Stomach smooth muscle (tissue), 2 donors: ENCODE results near the gene IGFBP2.

ENCODE experiments used
- H3K27ac ChIP-seq: one replicate; pipeline ENCODE4 v1.7.0; 2013; ENCODE audit warnings: mild to moderate bottlenecking, low read length, inconsistent platforms
- H3K27me3 ChIP-seq, 2 donors: one replicate each; pipeline ENCODE4 v1.7.0; 2013; ENCODE audit warnings: low read length in 2 of 2; ENCODE audit not compliant: insufficient read depth in 2 of 2, control insufficient read depth in 1 of 2
- H3K36me3 ChIP-seq, 2 donors: one replicate each; pipeline ENCODE4 v1.7.0; 2013; ENCODE audit warnings: low read length in 2 of 2; ENCODE audit not compliant: control insufficient read depth in 2 of 2, insufficient read depth in 2 of 2
- H3K4me1 ChIP-seq: one replicate; pipeline ENCODE4 v1.7.0; 2013; ENCODE audit warnings: low read length; ENCODE audit not compliant: control insufficient read depth, insufficient read depth
- H3K4me3 ChIP-seq, 2 donors: one replicate each; pipeline ENCODE4 v1.7.0; 2013; ENCODE audit warnings: low read length in 2 of 2
- H3K9ac ChIP-seq, 2 donors: one replicate each; pipeline ENCODE4 v1.7.0; 2013; ENCODE audit warnings: low read length in 2 of 2, mild to moderate bottlenecking in 1 of 2
- H3K9me3 ChIP-seq, 2 donors: one replicate each; pipeline ENCODE4 v1.7.0; 2013; ENCODE audit warnings: low read length in 2 of 2; ENCODE audit not compliant: control insufficient read depth in 2 of 2
- donor health status: healthy.
- donor health status: Pancreatic carcinoma.

IGFBP2 gene

DNA sequence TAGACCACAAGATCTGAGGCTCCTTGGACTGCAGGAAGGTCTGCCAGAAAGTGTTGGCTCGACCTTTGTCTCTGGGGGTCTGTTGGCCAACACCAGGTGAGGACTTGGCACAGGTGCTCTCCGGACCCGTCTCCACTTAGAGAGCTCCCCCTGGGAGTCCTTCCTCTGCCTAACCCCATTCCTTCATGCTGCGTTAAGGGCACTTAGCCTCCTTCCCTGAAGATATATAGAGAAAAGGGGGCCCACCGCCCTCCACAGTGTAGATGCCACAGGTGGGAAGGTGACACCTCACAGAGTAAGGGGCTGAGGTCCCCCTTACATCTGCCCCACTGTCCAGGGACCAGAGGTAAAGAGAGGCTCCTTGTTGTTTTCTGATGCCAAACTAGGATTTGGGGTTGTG, 53.9 kb downstream of the IGFBP2 start:
- H3K27ac ChIP-seq, result peak overlapping the region; percentile 60
- no peaks in the 10 kb centered on the region for H3K27me3 ChIP-seq
- peaks cover 79% of the 10 kb centered on the region for H3K4me1 ChIP-seq
- H3K9ac ChIP-seq, result no peak overlapping the region
- H3K4me3 ChIP-seq, result peak overlapping the region in 1 of 2 donors; percentile 29
- H3K36me3 ChIP-seq, result peaks cover 32 to 45% of the 10 kb centered on the region in 2 donors
- H3K9me3 ChIP-seq, result no peaks in the 10 kb centered on the region

DNA sequence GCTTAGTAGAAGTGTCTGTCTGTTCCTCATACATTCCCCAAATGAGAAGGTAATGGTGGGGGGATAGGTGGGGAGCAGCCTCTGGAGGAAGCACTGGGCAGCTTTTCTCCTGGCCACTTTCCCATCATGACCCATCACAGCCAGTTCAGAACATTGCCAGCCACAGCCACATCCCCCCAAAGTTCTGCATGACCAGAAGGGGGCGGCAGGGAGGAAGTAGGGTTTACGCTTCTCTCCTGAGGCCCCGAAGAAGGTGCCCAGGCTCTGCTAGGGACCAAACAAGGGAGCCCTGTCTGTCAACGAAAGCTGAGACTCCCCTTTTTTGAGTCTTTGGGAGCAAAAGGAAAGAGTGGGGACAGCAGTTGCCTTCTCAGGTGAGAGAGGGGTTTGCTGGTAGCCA, 54.4 kb downstream of the IGFBP2 start:
- Histone ChIP-seq H3K4me1 (peaks cover 73% of the 10 kb centered on the region), H3K9ac (peak overlapping the region in 1 of 2 donors; percentile 39), H3K27ac (peak overlapping the region; percentile 60), H3K9me3 (no peaks in the 10 kb centered on the region), H3K27me3 (no peaks in the 10 kb centered on the region), H3K36me3 (peaks cover 32 to 45% of the 10 kb centered on the region in 2 donors), H3K4me3 (peak overlapping the region in 1 of 2 donors; percentile 29)

DNA sequence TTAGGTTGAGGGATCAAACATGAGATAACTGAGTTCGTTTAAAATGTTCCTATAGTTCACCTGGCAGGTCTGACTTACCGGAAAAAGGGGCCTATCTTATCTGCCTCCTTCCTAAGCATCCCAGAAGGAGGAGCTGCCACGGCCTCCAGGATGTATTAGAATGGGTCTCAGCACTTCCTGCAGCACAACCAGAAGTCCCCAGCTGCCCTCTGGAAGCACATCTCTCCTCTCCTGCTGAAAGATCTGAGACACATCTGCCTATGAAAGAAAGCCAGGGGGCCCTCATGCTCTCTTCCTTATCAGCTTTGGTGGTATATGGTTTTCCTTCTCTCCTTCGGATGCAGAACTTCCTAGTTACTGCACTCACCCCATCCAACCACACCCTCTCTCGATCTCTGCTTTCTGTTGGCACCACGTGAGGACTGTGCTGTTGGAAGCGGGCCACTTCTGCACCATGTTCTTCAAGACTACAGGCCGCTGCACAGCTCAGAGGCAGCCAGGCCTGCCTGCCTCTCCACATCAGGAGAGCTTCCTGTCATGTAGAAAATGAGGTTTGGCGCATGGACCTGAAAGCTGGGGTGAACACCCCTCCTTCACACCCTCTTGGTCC, 55.6 kb downstream of the IGFBP2 start:
- Histone ChIP-seq H3K4me3 (peak overlapping the region; percentile 14 to 71), H3K9ac (peak overlapping the region; percentile 13 to 24), H3K4me1 (peaks cover 66% of the 10 kb centered on the region)

GRCh38 chr2:216689397-216689796, 56.2 kb downstream of the IGFBP2 start:
- H3K4me1 ChIP-seq, result peaks cover 63% of the 10 kb centered on the region

More for the DNA sequence above, 55.6 kb downstream of the IGFBP2 start:
- Histone ChIP-seq H3K36me3 (peaks cover 29 to 38% of the 10 kb centered on the region in 2 donors), H3K9me3 (no peaks in the 10 kb centered on the region), H3K27ac (peak overlapping the region; percentile 62), H3K27me3 (no peaks in the 10 kb centered on the region)

DNA sequence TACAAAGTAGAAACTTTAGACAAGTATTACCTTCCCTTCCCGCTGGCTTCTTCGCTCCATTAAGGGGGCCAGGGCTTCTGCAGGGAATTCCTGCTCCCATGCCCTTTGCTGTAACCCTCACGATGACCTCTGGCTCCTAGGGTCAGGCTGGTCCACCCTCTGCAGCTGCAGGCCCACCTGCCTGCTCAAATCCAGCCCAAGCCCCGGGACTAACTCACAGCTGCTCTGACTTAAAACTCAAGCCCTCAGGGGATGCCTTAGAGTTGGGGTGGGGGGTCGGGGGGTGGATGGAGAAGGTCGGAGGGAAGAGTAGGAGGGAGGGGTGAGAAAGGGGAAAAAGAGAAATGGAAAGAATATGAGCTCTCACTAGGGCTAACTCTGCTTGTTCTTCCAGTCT, 57.2 kb downstream of the IGFBP2 start:
- H3K4me1 ChIP-seq, result peaks cover 54% of the 10 kb centered on the region
- peak overlapping the region in 1 of 2 donors; percentile 45 for H3K9ac ChIP-seq

More at GRCh38 chr2:216689397-216689796, 56.2 kb downstream of the IGFBP2 start:
- no peaks in the 10 kb centered on the region for H3K9me3 ChIP-seq
- no peaks in the 10 kb centered on the region for H3K27me3 ChIP-seq
- H3K4me3 ChIP-seq, result peak overlapping the region; percentile 14 to 71
- peaks cover 29 to 34% of the 10 kb centered on the region in 2 donors for H3K36me3 ChIP-seq
- H3K9ac ChIP-seq, result peak overlapping the region in 1 of 2 donors; percentile 13
- peak overlapping the region; percentile 62 for H3K27ac ChIP-seq

DNA sequence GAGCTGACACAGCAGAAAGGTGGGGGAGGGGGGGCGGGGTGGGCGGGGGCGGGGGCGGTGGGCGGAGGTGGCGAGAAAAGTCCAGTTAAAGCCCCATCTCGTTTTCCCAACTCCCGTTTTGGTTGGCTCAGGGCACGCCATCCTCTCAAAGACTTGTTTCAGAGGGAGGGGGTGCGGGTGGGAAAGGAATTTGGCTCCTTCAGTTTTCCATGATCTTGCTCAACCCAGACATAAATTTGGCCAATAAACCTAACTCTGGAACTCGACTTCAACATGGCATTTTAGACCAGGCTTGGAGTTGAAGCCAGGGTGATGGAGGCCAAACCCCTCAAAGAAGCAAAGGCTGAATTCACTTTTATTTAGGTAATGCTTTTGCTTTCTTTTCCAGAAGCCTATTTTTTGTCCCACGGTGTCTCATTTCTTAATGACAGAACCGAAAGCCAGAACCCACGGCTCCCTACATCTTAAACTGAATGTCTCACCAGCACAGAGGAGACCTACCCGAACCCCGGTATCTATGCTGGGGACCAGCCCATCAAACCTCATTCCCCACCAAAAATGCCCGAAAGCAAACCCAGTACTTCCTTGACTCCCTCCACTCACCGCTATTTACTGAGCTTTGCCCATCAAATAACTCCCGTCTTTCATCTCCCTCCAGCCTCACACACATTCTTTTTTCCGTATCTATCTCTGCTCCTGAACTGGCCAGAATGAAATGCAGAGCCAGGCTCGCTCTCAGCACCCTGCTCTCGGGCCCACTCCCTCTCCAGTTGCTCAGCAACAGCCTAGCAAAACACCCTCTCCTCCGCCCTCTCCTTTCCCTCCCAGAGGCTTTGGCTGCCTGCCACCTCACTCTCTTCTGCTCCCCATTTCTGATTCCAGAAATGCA, 57.9 kb downstream of the IGFBP2 start:
- peak overlapping the region; percentile 88 for H3K27ac ChIP-seq
- no peaks in the 10 kb centered on the region for H3K27me3 ChIP-seq
- H3K4me1 ChIP-seq, result peaks cover 53% of the 10 kb centered on the region
- peak overlapping the region; percentile 74 to 84 for H3K9ac ChIP-seq
- peaks cover 24 to 31% of the 10 kb centered on the region in 2 donors for H3K36me3 ChIP-seq
- peak overlapping the region; percentile 60 to 86 for H3K4me3 ChIP-seq
- no peaks in the 10 kb centered on the region for H3K9me3 ChIP-seq

More for the DNA sequence above, 57.2 kb downstream of the IGFBP2 start:
- peaks cover 27 to 32% of the 10 kb centered on the region in 2 donors for H3K36me3 ChIP-seq
- peak overlapping the region; percentile 44 to 71 for H3K4me3 ChIP-seq
- H3K27me3 ChIP-seq, result no peaks in the 10 kb centered on the region
- peak overlapping the region; percentile 62 for H3K27ac ChIP-seq
- H3K9me3 ChIP-seq, result no peaks in the 10 kb centered on the region

- peaks cover 47% of the 10 kb centered on the region for H3K4me1 ChIP-seq
- H3K27me3 ChIP-seq, result no peaks in the 10 kb centered on the region
- H3K36me3 ChIP-seq, result peaks cover 16% of the 10 kb centered on the region in 2 donors
- H3K4me3 ChIP-seq, result peak overlapping the region; percentile 86 to 87
- H3K27ac ChIP-seq, result peak overlapping the region; percentile 92
- H3K9me3 ChIP-seq, result no peaks in the 10 kb centered on the region
- peak overlapping the region; percentile 60 to 76 for H3K9ac ChIP-seq
These were observed 59.6 kb downstream of the IGFBP2 start for GRCh38 chr2:216692636-216693413.

GRCh38 chr2:216693414-216694080, 60.3 kb downstream of the IGFBP2 start:
- H3K9ac ChIP-seq, result peak overlapping the region; percentile 82 to 87
- no peaks in the 10 kb centered on the region for H3K27me3 ChIP-seq
- H3K36me3 ChIP-seq, result peaks cover 14% of the 10 kb centered on the region in 2 donors
- peak overlapping the region; percentile 91 for H3K27ac ChIP-seq
- peaks cover 42% of the 10 kb centered on the region for H3K4me1 ChIP-seq
- H3K9me3 ChIP-seq, result no peaks in the 10 kb centered on the region
- peak overlapping the region; percentile 86 to 87 for H3K4me3 ChIP-seq

DNA sequence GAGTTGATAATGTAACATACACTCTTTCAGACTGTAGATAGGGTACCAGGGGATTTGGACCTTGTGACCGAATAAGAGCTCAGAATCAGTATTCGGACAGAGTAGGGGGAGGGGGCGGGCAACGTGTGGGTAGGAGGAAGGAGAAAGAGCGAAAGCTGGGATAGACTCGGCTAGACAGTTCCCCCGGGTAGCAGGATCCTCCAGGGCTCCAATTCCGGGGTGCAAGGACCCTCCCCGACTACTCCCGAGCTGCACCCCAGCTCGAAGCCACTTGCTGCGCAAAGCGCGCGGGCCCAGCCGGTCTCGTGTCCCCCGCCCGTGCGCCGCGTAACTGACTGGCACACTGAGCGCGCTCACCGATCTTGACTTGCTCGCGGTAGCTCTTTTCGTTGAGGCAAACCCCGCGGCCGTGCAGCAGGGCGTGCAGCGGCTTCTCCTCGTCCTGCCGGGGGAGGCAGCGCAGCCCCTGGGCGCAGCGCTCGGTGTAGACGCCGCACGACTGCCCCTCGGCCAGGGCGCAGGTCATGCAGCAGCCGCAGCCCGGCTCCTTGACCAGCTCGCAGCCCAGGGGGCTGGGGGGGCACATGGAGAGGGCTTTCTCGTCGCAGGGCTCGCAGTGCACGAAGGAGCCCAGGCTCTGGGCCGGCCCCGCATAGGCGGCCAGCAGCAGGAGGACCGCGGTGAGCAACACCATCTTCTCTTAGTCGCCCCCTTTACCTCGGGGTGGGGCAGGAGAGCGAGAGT, 61.0 kb downstream of the IGFBP2 start:
- peak overlapping the region; percentile 82 to 87 for H3K9ac ChIP-seq

More for the DNA sequence above, 61.0 kb downstream of the IGFBP2 start:
- peaks cover 41% of the 10 kb centered on the region for H3K4me1 ChIP-seq
- peak overlapping the region; percentile 91 for H3K27ac ChIP-seq
- no peaks in the 10 kb centered on the region for H3K9me3 ChIP-seq
- peak overlapping the region; percentile 86 to 87 for H3K4me3 ChIP-seq
- H3K36me3 ChIP-seq, result peaks cover 7% of the 10 kb centered on the region in 2 donors
- H3K27me3 ChIP-seq, result no peaks in the 10 kb centered on the region
